Neural crest cell (in vitro differentiated cells): Measurements from ENCODE around the gene PNPLA5. TPM values are rescaled to one million over a fixed set of nuclear protein-coding genes. Genes with fewer than 3 reads are reported as not detected.

ENCODE experiments used
- DNase-seq: peaks from one replicate; pipeline ENCODE4 v3.0.0; 2021; ENCODE audit warnings: low read depth, mixed read lengths, low spot score
- H3K27ac Mint-ChIP-seq: one replicate; pipeline ENCODE4 v1.8.0; 2021; ENCODE audit warnings: mild to moderate bottlenecking, mixed read lengths; ENCODE audit not compliant: unreplicated experiment
- H3K27me3 Mint-ChIP-seq: 2 replicates; pipeline ENCODE4 v1.8.0; 2021; ENCODE audit warnings: low read depth, mild to moderate bottlenecking, mixed read lengths
- H3K36me3 Mint-ChIP-seq: 2 replicates; pipeline ENCODE4 v1.8.0; 2021; ENCODE audit warnings: low read depth, mild to moderate bottlenecking, mixed read lengths
- H3K4me1 Mint-ChIP-seq: 2 replicates; pipeline ENCODE4 v1.8.0; 2021; ENCODE audit warnings: mixed read lengths
- H3K4me3 Mint-ChIP-seq: one replicate; pipeline ENCODE4 v1.8.0; 2021; ENCODE audit warnings: mild to moderate bottlenecking, mixed read lengths
- H3K9me3 Mint-ChIP-seq: 2 replicates; pipeline ENCODE4 v1.8.0; 2021; ENCODE audit warnings: mixed read lengths
- CTCF ChIP-seq: fragments of 200-600 bp; sonication (generic); conservative IDR thresholded peaks from 2 replicates; pipeline ENCODE4 v1.5.0; 2021; ENCODE audit warnings: antibody characterized with exemption, mild to moderate bottlenecking
- total RNA-seq: library from RNA; stranded (reverse); gene quantifications from 2 replicates; pipeline ENCODE4 v1.2.1, GENCODE V29; 2021

The PNPLA5 gene
- total RNA-seq, 1 donor from 2014 or later: not detected

GRCh38 chr22:43926349-43926710, 34.5 kb upstream of the PNPLA5 start:
- Mint-ChIP-seq H3K36me3 (peaks cover 18% of the 10 kb centered on the region), H3K4me3 (peak overlapping the region; percentile 66), H3K4me1 (peaks cover 32% of the 10 kb centered on the region), H3K27me3 (no peaks in the 10 kb centered on the region), H3K9me3 (no peaks in the 10 kb centered on the region), H3K27ac (no peak overlapping the region)
- no peak for DNase-seq
- TF ChIP-seq CTCF: no peak

DNA sequence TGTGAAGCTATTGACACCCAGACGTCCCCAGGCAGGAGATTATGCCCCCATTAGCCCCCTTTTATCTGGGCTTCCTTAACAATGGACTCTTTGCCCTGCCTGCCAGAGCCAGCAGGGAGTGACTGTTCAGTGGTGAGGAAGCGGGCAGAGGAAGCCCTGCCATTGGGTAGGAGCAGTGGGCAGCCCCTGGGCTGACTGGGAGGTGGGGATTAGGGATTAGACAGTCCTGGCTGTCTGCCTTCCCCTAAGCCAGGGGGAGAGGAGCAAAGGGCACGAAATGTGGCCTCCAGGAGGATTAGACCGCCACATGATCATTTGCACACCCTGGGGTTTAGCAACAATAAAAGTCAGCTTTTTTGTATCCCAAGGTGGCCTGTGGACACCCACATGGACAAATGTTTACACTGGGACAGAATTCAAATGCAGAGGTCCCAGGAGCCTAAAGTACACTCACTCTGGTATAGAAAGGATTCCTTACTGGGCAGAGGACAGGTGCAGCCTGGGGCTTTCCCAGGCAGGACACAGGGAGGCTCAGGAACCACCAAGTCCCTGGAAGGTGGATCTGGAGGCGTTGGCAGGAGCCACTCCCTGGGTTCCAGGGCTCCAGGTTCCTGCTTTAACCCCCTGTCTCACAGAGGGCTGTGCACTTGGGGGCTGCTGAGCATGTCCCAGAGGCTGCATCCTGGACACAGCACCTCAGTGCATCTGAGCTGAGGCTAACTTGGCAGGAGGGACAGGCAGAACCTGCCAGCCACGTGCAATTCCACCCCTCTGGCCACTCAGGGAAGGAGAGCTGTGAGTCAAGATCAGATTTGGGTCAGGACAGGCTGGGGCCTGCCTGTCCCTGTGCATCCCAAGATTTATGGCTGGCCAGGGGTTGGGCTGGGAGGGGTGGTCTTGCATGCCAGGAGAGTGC, 33.9 kb upstream of the PNPLA5 start:
- Mint-ChIP-seq H3K36me3 (peaks cover 15% of the 10 kb centered on the region), H3K4me1 (peaks cover 39% of the 10 kb centered on the region), H3K9me3 (no peaks in the 10 kb centered on the region), H3K27ac (peak overlapping the region; percentile 94), H3K27me3 (no peaks in the 10 kb centered on the region), H3K4me3 (peak overlapping the region; percentile 92)
- no peak for DNase-seq
- no peak for TF ChIP-seq CTCF

GRCh38 chr22:43924877-43925276, 33.1 kb upstream of the PNPLA5 start:
- peak overlapping the region; percentile 92 for H3K4me3 Mint-ChIP-seq
- no peak for TF ChIP-seq CTCF
- peaks cover 12% of the 10 kb centered on the region for H3K36me3 Mint-ChIP-seq
- no peak for DNase-seq
- H3K9me3 Mint-ChIP-seq: no peaks in the 10 kb centered on the region
- H3K27ac Mint-ChIP-seq: peak overlapping the region; percentile 94
- H3K4me1 Mint-ChIP-seq: peaks cover 40% of the 10 kb centered on the region
- no peaks in the 10 kb centered on the region for H3K27me3 Mint-ChIP-seq

GRCh38 chr22:43923631-43924464, 32.0 kb upstream of the PNPLA5 start, which contains the start of gene PNPLA3:
Gene PNPLA3, plus strand, starts transcription at chr22:43923805. Its CDS starts 107 bp downstream, at chr22:43923912.
- peak within 1 kb of the TSS; percentile 92 for H3K4me3 Mint-ChIP-seq
- H3K27ac Mint-ChIP-seq: peak within 1 kb of the TSS; percentile 94
- DNase-seq: peak; percentile 89
- H3K9me3 Mint-ChIP-seq: no peaks in the 10 kb centered on the region
- peak; percentile 44 for TF ChIP-seq CTCF
- H3K27me3 Mint-ChIP-seq: no peaks in the 10 kb centered on the region
- peaks cover 9% of the 10 kb centered on the region for H3K36me3 Mint-ChIP-seq
- peaks cover 40% of the 10 kb centered on the region for H3K4me1 Mint-ChIP-seq

DNA sequence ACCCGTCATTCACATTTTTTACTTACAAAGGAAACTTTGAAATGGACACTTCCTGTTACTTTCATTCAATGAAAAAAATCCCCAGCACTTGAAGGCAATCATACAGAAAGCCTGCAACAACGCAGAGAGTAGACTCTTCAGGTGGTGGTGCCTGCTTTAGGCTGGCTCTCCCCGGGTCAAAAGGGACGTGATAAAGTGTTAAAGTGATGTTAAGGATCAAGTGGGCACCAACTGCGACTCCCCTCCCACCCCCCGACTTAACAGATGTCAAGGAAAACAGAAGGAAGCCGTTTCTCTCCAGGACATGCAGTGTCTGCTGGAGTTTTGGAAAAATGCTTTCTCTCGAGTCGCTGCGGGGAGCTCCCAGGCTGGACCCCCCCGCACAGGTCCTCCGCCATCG, 31.4 kb upstream of the PNPLA5 start:
- Mint-ChIP-seq H3K4me3 (peak overlapping the region; percentile 88), H3K4me1 (peaks cover 40% of the 10 kb centered on the region)

More for the DNA sequence above, 31.4 kb upstream of the PNPLA5 start:
- no peak for DNase-seq
- H3K9me3 Mint-ChIP-seq: no peaks in the 10 kb centered on the region
- H3K27me3 Mint-ChIP-seq: no peaks in the 10 kb centered on the region
- H3K27ac Mint-ChIP-seq: peak overlapping the region; percentile 78
- H3K36me3 Mint-ChIP-seq: peaks cover 4% of the 10 kb centered on the region
- TF ChIP-seq CTCF: no peak
